ENCODE data around the gene CCDC97.

Gene CCDC97

GRCh38 chr19:41310033-41310831, at the start of gene CCDC97:
CCDC97 (plus strand) TSS chr19:41310172; CDS start chr19:41310311, 139 bp downstream.
- ATAC-seq, result peak; percentile 77
- no peak for TF ChIP-seq OSR1 (CRISPR knock-in tag; IDR thresholded peaks at IDR 0.05)
- TF ChIP-seq ESRRG (CRISPR knock-in tag; IDR thresholded peaks at IDR 0.05), result peak; percentile 60; the same call in 1 of the 2 replicates
- no peak for TF ChIP-seq BACH2 (CRISPR knock-in tag; IDR thresholded peaks at IDR 0.05; ENCODE audit: borderline replicate concordance)
- peak; percentile 72; the same call in 1 of the 2 replicates for TF ChIP-seq ZFP3 (CRISPR knock-in tag; IDR thresholded peaks at IDR 0.05)
- peak; percentile 38; the same call in 1 of the 2 replicates for TF ChIP-seq ZNF8 (CRISPR knock-in tag; IDR thresholded peaks at IDR 0.05)
- TF ChIP-seq ZC3H10 (CRISPR knock-in tag; IDR thresholded peaks at IDR 0.05), result no peak
- TF ChIP-seq TOX (CRISPR knock-in tag; IDR thresholded peaks at IDR 0.05; ENCODE audit: borderline replicate concordance), result no peak
- no peak for TF ChIP-seq SNAI2 (CRISPR knock-in tag; IDR thresholded peaks at IDR 0.05)
- no peak for TF ChIP-seq ZNF565 (CRISPR knock-in tag; conservative IDR thresholded peaks at IDR 0.05; ENCODE audit: low read depth)
- TF ChIP-seq PATZ1 (CRISPR knock-in tag; IDR thresholded peaks at IDR 0.05; ENCODE audit: borderline replicate concordance), result no peak
- TF ChIP-seq CREB5 (CRISPR knock-in tag; IDR thresholded peaks at IDR 0.05; ENCODE audit: low read depth), result no peak
- TF ChIP-seq ISL1 (CRISPR knock-in tag; IDR thresholded peaks at IDR 0.05), result no peak
- TF ChIP-seq CSRNP3 (CRISPR knock-in tag; IDR thresholded peaks at IDR 0.05), result 0 out of 2 replicates have a peak, but pooled peaks have one; percentile 52
- TF ChIP-seq RARB (CRISPR knock-in tag; IDR thresholded peaks at IDR 0.05), result no peak
- 0 out of 2 replicates have a peak, but pooled peaks have one; percentile 4 for TF ChIP-seq ZNF70 (CRISPR knock-in tag; IDR thresholded peaks at IDR 0.05)
- peak; percentile 70; the same call in 1 of the 2 replicates for TF ChIP-seq POU6F1 (CRISPR knock-in tag; IDR thresholded peaks at IDR 0.05; ENCODE audit: borderline replicate concordance, low read depth)
- peak; percentile 39; the same call in 1 of the 2 replicates for TF ChIP-seq ZFP30 (CRISPR knock-in tag; IDR thresholded peaks at IDR 0.05)
- TF ChIP-seq TCF4 (CRISPR knock-in tag; IDR thresholded peaks at IDR 0.05; ENCODE audit: borderline replicate concordance), result no peak
- TF ChIP-seq CSDC2 (CRISPR knock-in tag; IDR thresholded peaks at IDR 0.05), result no peak
- TF ChIP-seq TSHZ2 (CRISPR knock-in tag; IDR thresholded peaks at IDR 0.05), result no peak; the same call in 1 of the 2 replicates
- TF ChIP-seq GLIS3 (CRISPR knock-in tag; IDR thresholded peaks at IDR 0.05), result no peak; the same call in 1 of the 2 replicates

- no peak for ATAC-seq
- TF ChIP-seq PATZ1 (CRISPR knock-in tag; IDR thresholded peaks at IDR 0.05; ENCODE audit: borderline replicate concordance) (no peak), GLIS3 (CRISPR knock-in tag; IDR thresholded peaks at IDR 0.05) (no peak), CSDC2 (CRISPR knock-in tag; IDR thresholded peaks at IDR 0.05) (no peak), TCF4 (CRISPR knock-in tag; IDR thresholded peaks at IDR 0.05; ENCODE audit: borderline replicate concordance) (no peak), ISL1 (CRISPR knock-in tag; IDR thresholded peaks at IDR 0.05) (no peak), ZFP30 (CRISPR knock-in tag; IDR thresholded peaks at IDR 0.05) (no peak), ZNF565 (CRISPR knock-in tag; conservative IDR thresholded peaks at IDR 0.05; ENCODE audit: low read depth) (no peak), ARNTL (CRISPR knock-in tag; IDR thresholded peaks at IDR 0.05; ENCODE audit: borderline replicate concordance, low read depth) (no peak), ZNF70 (CRISPR knock-in tag; IDR thresholded peaks at IDR 0.05) (no peak), POU6F1 (CRISPR knock-in tag; IDR thresholded peaks at IDR 0.05; ENCODE audit: borderline replicate concordance, low read depth) (no peak), TOX (CRISPR knock-in tag; IDR thresholded peaks at IDR 0.05; ENCODE audit: borderline replicate concordance) (no peak), CREB5 (CRISPR knock-in tag; IDR thresholded peaks at IDR 0.05; ENCODE audit: low read depth) (no peak)
These were observed 48.3 kb upstream of the CCDC97 start for GRCh38 chr19:41261474-41262190.

All from SK-N-SH treated with all-trans-retinoic acid at 6 μM for 48 hours (cell line).